Esophagus squamous epithelium (tissue), 4 donors: ENCODE measurements around the gene KCNH3.
"Not testable (repeated sequence)": the region's sequence is repeated elsewhere in the genome, so short reads cannot be mapped to it uniquely, and the experiment has no call there.

Experiments
- CTCF ChIP-seq, 6 experiments: fragments of 450-650 bp in 4 of 6; fragments of 200-600 bp in 2 of 6; sonication (generic) in 2 of 6; IDR thresholded peaks; one replicate each; pipeline ENCODE4 v1.5.1; 2016 to 2019; ENCODE audit warnings: antibody characterized with exemption in 6 of 6, mild to moderate bottlenecking in 4 of 6, moderate library complexity in 4 of 6
- POLR2A ChIP-seq, 4 donors: fragments of 450-650 bp; IDR thresholded peaks; one replicate each; pipeline ENCODE4 v1.6.1; 2017; ENCODE audit warnings: antibody characterized with exemption in 4 of 4, mild to moderate bottlenecking in 4 of 4, moderate library complexity in 3 of 4

GRCh38 chr12:49534122-49534521 lies 4.7 kb upstream of the KCNH3 start:
- TF ChIP-seq CTCF, POLR2A (IDR thresholded peaks at IDR 0.05): not testable (repeated sequence)
